ENCODE measurements around the gene SLC52A1. TPM values are rescaled to one million over a fixed set of nuclear protein-coding genes. Genes with fewer than 3 reads are reported as not detected.

The SLC52A1 gene
- total and polyA plus RNA-seq, 10 of the 15 experiments (the other 5 are each of a cell fraction or from before 2014, with no cell fraction given) = 0.04 to 0.11 TPM; not detected in 8

DNA sequence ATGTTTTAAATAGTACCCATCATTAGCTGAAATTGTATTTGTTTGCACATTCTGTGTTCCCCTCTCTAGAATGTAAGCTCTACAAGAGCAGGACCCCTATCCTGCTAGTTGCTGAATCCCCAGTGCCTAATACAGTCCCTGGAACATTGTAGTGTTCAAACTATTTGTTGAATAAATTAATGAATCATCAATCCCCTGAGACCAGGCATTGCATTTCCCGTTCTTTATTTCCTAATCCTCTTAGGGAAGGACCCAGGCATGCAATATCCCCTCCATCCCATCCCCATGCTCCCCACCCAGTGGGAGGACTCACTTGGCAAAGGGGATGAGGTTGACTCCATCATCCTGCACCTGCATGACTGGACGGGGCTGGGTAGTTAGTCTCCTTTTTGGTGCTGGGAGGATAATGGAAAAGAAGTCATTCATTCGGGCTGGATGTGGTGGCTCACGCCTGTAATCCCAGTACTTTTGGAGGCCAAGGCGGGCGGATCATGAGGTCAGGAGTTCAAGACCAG lies 41.1 kb downstream of the SLC52A1 start:
- Histone ChIP-seq H3K36me3 (ENCODE audit: control insufficient read depth in 2 of 2, insufficient read depth in 2 of 2, low read length in 1 of 2) (no peaks in the 10 kb centered on the region), H3K79me2 (ENCODE audit: control insufficient read depth, insufficient read depth, low read length) (peaks cover 13% of the 10 kb centered on the region), H3K4me1 (ENCODE audit: control insufficient read depth, insufficient read depth, low read length) (peaks cover 4% of the 10 kb centered on the region), H3K4me3 (no peak overlapping the region), H3K27me3 (replicated peaks in 1 of 2; ENCODE audit: control insufficient read depth in 2 of 2, insufficient read depth in 2 of 2, low read length in 1 of 2) (no peaks in the 10 kb centered on the region), H2AFZ (ENCODE audit: control insufficient read depth, low read depth, low read length) (no peak overlapping the region), H3K4me2 (ENCODE audit: control insufficient read depth, insufficient read depth) (no peak overlapping the region), H3K9ac (ENCODE audit: control insufficient read depth, insufficient read depth, low read length) (no peak overlapping the region), H3K9me3 (replicated peaks; ENCODE audit: control insufficient read depth, insufficient read depth, low read length) (no peaks in the 10 kb centered on the region), H4K20me1 (ENCODE audit: control insufficient read depth, insufficient read depth) (no peaks in the 10 kb centered on the region), H3K27ac (ENCODE audit: control insufficient read depth, insufficient read depth) (no peak overlapping the region)
- FAIRE-seq = no peak
- 66% methylated on average over 6 of the region's 6 CpGs for WGBS (ENCODE audit: insufficient coverage, insufficient replicate concordance, low lambda C conversion rate, missing lambda C conversion rate)
- RAD21 ChIA-PET (ENCODE audit: unreplicated experiment) = no interaction called here
- intact Hi-C loops (cut with micrococcal nuclease; ENCODE audit: unreplicated experiment) = no loop called here
- ATAC-seq = no peak
- DNase-seq (ENCODE audit: low read depth, low spot score) = no peak
- POLR2A ChIA-PET = interaction anchor here (0.7 kb wide), 1 partner anchor 201 kb away, joined by 4 read pairs; no protein-coding TSS in a partner anchor
- BruUV-seq (replicated peaks) = no TSS peak
- TF ChIP-seq GATAD2B (conservative IDR thresholded peaks at IDR 0.05; ENCODE audit: low read depth) = no peak
- no peak for TF ChIP-seq MTA3 (IDR thresholded peaks at IDR 0.05; ENCODE audit: borderline replicate concordance, low read length)
- TF ChIP-seq POLR2AphosphoS2 (IDR thresholded peaks at IDR 0.05; ENCODE audit: low read depth, low read length) = no peak
- TF ChIP-seq, protein P1, sequence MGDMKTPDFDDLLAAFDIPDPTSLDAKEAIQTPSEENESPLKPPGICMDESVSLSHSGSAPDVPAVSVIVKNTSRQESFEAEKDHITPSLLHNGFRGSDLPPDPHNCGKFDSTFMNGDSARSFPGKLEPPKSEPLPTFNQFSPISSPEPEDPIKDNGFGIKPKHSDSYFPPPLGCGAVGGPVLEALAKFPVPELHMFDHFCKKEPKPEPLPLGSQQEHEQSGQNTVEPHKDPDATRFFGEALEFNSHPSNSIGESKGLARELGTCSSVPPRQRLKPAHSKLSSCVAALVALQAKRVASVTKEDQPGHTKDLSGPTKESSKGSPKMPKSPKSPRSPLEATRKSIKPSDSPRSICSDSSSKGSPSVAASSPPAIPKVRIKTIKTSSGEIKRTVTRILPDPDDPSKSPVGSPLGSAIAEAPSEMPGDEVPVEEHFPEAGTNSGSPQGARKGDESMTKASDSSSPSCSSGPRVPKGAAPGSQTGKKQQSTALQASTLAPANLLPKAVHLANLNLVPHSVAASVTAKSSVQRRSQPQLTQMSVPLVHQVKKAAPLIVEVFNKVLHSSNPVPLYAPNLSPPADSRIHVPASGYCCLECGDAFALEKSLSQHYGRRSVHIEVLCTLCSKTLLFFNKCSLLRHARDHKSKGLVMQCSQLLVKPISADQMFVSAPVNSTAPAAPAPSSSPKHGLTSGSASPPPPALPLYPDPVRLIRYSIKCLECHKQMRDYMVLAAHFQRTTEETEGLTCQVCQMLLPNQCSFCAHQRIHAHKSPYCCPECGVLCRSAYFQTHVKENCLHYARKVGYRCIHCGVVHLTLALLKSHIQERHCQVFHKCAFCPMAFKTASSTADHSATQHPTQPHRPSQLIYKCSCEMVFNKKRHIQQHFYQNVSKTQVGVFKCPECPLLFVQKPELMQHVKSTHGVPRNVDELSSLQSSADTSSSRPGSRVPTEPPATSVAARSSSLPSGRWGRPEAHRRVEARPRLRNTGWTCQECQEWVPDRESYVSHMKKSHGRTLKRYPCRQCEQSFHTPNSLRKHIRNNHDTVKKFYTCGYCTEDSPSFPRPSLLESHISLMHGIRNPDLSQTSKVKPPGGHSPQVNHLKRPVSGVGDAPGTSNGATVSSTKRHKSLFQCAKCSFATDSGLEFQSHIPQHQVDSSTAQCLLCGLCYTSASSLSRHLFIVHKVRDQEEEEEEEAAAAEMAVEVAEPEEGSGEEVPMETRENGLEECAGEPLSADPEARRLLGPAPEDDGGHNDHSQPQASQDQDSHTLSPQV (IDR thresholded peaks at IDR 0.05) = no peak
- TF ChIP-seq JUNB (IDR thresholded peaks at IDR 0.05) = no peak
- TF ChIP-seq RAD51 (IDR thresholded peaks at IDR 0.05) = no peak
- TF ChIP-seq BMI1 (IDR thresholded peaks at IDR 0.05; ENCODE audit: borderline replicate concordance) = no peak
- TF ChIP-seq, protein P2, sequence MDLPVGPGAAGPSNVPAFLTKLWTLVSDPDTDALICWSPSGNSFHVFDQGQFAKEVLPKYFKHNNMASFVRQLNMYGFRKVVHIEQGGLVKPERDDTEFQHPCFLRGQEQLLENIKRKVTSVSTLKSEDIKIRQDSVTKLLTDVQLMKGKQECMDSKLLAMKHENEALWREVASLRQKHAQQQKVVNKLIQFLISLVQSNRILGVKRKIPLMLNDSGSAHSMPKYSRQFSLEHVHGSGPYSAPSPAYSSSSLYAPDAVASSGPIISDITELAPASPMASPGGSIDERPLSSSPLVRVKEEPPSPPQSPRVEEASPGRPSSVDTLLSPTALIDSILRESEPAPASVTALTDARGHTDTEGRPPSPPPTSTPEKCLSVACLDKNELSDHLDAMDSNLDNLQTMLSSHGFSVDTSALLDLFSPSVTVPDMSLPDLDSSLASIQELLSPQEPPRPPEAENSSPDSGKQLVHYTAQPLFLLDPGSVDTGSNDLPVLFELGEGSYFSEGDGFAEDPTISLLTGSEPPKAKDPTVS (IDR thresholded peaks at IDR 0.05; ENCODE audit: low read depth, low read length) = no peak
- TF ChIP-seq, protein P3, sequence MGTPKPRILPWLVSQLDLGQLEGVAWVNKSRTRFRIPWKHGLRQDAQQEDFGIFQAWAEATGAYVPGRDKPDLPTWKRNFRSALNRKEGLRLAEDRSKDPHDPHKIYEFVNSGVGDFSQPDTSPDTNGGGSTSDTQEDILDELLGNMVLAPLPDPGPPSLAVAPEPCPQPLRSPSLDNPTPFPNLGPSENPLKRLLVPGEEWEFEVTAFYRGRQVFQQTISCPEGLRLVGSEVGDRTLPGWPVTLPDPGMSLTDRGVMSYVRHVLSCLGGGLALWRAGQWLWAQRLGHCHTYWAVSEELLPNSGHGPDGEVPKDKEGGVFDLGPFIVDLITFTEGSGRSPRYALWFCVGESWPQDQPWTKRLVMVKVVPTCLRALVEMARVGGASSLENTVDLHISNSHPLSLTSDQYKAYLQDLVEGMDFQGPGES (IDR thresholded peaks at IDR 0.05) = no peak
- TF ChIP-seq, protein P4, sequence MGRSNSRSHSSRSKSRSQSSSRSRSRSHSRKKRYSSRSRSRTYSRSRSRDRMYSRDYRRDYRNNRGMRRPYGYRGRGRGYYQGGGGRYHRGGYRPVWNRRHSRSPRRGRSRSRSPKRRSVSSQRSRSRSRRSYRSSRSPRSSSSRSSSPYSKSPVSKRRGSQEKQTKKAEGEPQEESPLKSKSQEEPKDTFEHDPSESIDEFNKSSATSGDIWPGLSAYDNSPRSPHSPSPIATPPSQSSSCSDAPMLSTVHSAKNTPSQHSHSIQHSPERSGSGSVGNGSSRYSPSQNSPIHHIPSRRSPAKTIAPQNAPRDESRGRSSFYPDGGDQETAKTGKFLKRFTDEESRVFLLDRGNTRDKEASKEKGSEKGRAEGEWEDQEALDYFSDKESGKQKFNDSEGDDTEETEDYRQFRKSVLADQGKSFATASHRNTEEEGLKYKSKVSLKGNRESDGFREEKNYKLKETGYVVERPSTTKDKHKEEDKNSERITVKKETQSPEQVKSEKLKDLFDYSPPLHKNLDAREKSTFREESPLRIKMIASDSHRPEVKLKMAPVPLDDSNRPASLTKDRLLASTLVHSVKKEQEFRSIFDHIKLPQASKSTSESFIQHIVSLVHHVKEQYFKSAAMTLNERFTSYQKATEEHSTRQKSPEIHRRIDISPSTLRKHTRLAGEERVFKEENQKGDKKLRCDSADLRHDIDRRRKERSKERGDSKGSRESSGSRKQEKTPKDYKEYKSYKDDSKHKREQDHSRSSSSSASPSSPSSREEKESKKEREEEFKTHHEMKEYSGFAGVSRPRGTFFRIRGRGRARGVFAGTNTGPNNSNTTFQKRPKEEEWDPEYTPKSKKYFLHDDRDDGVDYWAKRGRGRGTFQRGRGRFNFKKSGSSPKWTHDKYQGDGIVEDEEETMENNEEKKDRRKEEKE (IDR thresholded peaks at IDR 0.05) = no peak
- no peak for TF ChIP-seq KAT2A (conservative IDR thresholded peaks at IDR 0.05; ENCODE audit: control insufficient read depth, low read depth, low read length)
- no peak for TF ChIP-seq TAF1 (IDR thresholded peaks at IDR 0.05; ENCODE audit: borderline replicate concordance, low read depth, low read length)
- no peak for TF ChIP-seq CREM (IDR thresholded peaks at IDR 0.05; ENCODE audit: low read depth)
- no peak for TF ChIP-seq RELA (IDR thresholded peaks at IDR 0.05; ENCODE audit: borderline replicate concordance, partially characterized antibody)
- no peak for TF ChIP-seq NRF1 (conservative IDR thresholded peaks at IDR 0.05; ENCODE audit: low read depth, low read length)
- SMC1A ChIA-PET (ENCODE audit: uncharacterized antibody, unreplicated experiment) = no interaction called here
- CTCF ChIA-PET = no interaction called here
- in situ Hi-C loops (cut with MboI) = no loop called here
